Loucy (cell line): ENCODE data around the gene ESYT2.

Experiments used
- CTCF ChIP-seq: fragments of 200-600 bp; sonication (generic); conservative IDR thresholded peaks from 2 replicates; pipeline ENCODE4 v1.5.1; 2014; ENCODE audit warnings: mild to moderate bottlenecking, antibody characterized with exemption, low read length
- EZH2phosphoT487 ChIP-seq: fragments of 200-600 bp; IDR thresholded peaks from 2 replicates; pipeline ENCODE4 v1.6.1; 2018; ENCODE audit warnings: antibody characterized with exemption, mild to moderate bottlenecking, moderate library complexity, borderline replicate concordance

- TF ChIP-seq CTCF (no peak), EZH2phosphoT487 (no peak)
Observed at GRCh38 chr7:158828133-158829020, 932 bp downstream of the ESYT2 start.
